GM12873 (cell line): ENCODE data around the gene CHST5.

Experiments used
- CTCF ChIP-seq: IDR thresholded peaks from 2 replicates; pipeline ENCODE4 v1.5.1; 2012; ENCODE audit warnings: low read depth, mild to moderate bottlenecking, moderate library complexity, low read length, control low read depth; ENCODE audit not compliant: insufficient read depth; ENCODE audit errors: missing control alignments

CHST5 gene

GRCh38 chr16:75532142-75532765 lies 3.7 kb downstream of the CHST5 start:
- no peak for TF ChIP-seq CTCF

GRCh38 chr16:75529959-75530358 lies 5.9 kb downstream of the CHST5 start:
- no peak for TF ChIP-seq CTCF

GRCh38 chr16:75529056-75529905 lies 6.6 kb downstream of the CHST5 start:
- no peak for TF ChIP-seq CTCF

- no peak for TF ChIP-seq CTCF
These were observed 8.0 kb downstream of the CHST5 start for GRCh38 chr16:75527825-75528299.

- no peak for TF ChIP-seq CTCF
These were observed 9.7 kb downstream of the CHST5 start for GRCh38 chr16:75526032-75526790.

- no peak for TF ChIP-seq CTCF
These were observed 16.7 kb downstream of the CHST5 start for GRCh38 chr16:75519175-75519574.

GRCh38 chr16:75514296-75514695 lies 21.6 kb downstream of the CHST5 start:
- no peak for TF ChIP-seq CTCF
